IPS-NIHi7 (cell line): ENCODE results near the gene JAG1.
"Not testable (repeated sequence)": the region's sequence is repeated elsewhere in the genome, so short reads cannot be mapped to it uniquely, and the experiment has no call there.

Experiments used
- DNase-seq: peaks from one replicate; pipeline ENCODE4 v3.0.0; 2012; ENCODE audit warnings: mixed read lengths; ENCODE audit errors: extremely low spot score

JAG1 gene

GRCh38 chr20:10610251-10610650, 63.5 kb downstream of the JAG1 start:
- no peak for DNase-seq

- DNase-seq: no peak
Measured at GRCh38 chr20:10609770-10610169, 64.0 kb downstream of the JAG1 start.

- no peak for DNase-seq
Measured at GRCh38 chr20:10609276-10609675, 64.5 kb downstream of the JAG1 start.

GRCh38 chr20:10605547-10606195, 68.1 kb downstream of the JAG1 start:
- no peak for DNase-seq

- DNase-seq: no peak
Measured at GRCh38 chr20:10604865-10605440, 68.8 kb downstream of the JAG1 start.

GRCh38 chr20:10603971-10604864, 69.6 kb downstream of the JAG1 start:
- no peak for DNase-seq

GRCh38 chr20:10603378-10603777, 70.4 kb downstream of the JAG1 start:
- DNase-seq: no peak

GRCh38 chr20:10602221-10602871, 71.5 kb downstream of the JAG1 start:
- no peak for DNase-seq

GRCh38 chr20:10597637-10598036, 76.2 kb downstream of the JAG1 start:
- no peak for DNase-seq

GRCh38 chr20:10596710-10597121, 77.1 kb downstream of the JAG1 start:
- DNase-seq: no peak

- no peak for DNase-seq
Measured at GRCh38 chr20:10595985-10596384, 77.8 kb downstream of the JAG1 start.

- no peak for DNase-seq
Measured at GRCh38 chr20:10595266-10595665, 78.5 kb downstream of the JAG1 start.

- DNase-seq: no peak
Measured at GRCh38 chr20:10594296-10594868, 79.4 kb downstream of the JAG1 start.

GRCh38 chr20:10591946-10592521, 81.8 kb downstream of the JAG1 start:
- DNase-seq: no peak

GRCh38 chr20:10590950-10591671, 82.7 kb downstream of the JAG1 start:
- DNase-seq: no peak

GRCh38 chr20:10590446-10590845, 83.4 kb downstream of the JAG1 start:
- DNase-seq: not testable (repeated sequence)
